B cell (primary cell): ENCODE measurements around the gene LIN52. TPM values are rescaled to one million over a fixed set of nuclear protein-coding genes. Genes with fewer than 3 reads are reported as not detected.

Experiments used
- ATAC-seq: fragments of 200-7000 bp; cut with Tn5 transposase; one replicate; pipeline ENCODE4 v1.10.0; 2021; ENCODE audit warnings: low read depth, mild to moderate bottlenecking, moderate number of reproducible peaks, moderate library complexity
- CTCF ChIA-PET: fragments of 350-600 bp; sonication (Branson Sonifier 250); formaldehyde crosslinking; loops from one replicate; lab custom pipeline; 2021; ENCODE audit warnings: antibody characterized with exemption, inconsistent platforms; lab: Charles Lee
- POLR2A ChIA-PET: fragments of 350-600 bp; sonication (Branson Sonifier 250); formaldehyde crosslinking; loops from one replicate; lab custom pipeline; 2021; ENCODE audit warnings: antibody characterized with exemption; lab: Charles Lee
- DNase-seq: peaks from one replicate; pipeline ENCODE4 v3.0.0; 2013
- H2AFZ ChIP-seq: 2 replicates; pipeline ENCODE4 v1.6.1; 2012; ENCODE audit warnings: mild to moderate bottlenecking, low read depth, low read length; ENCODE audit not compliant: insufficient read depth, poor library complexity, severe bottlenecking
- H3K27ac ChIP-seq, 2 donors: 1 replicate in 1 of 2; 2 replicates in 1 of 2; pipeline ENCODE4 v1.5.1; 2012 to 2013; ENCODE audit warnings: low read length in 2 of 2, mild to moderate bottlenecking in 2 of 2, moderate library complexity in 1 of 2
- H3K27me3 ChIP-seq, 4 experiments: fragments of 200-600 bp in 1 of 4; sonication (generic) in 1 of 4; replicated peaks in 1 of 4; 1 replicate in 2 of 4; 2 replicates in 2 of 4; pipeline versions ENCODE4 v1.6.1 to v1.7.0; 2013 to 2016; ENCODE audit warnings: low read length in 3 of 4, mild to moderate bottlenecking in 2 of 4, mixed read lengths in 1 of 4, moderate library complexity in 1 of 4; ENCODE audit not compliant: insufficient read depth in 4 of 4, control insufficient read depth in 3 of 4; ENCODE audit errors: control extremely low read depth in 1 of 4
- H3K36me3 ChIP-seq, 2 experiments: replicated peaks in 1 of 2; 1 replicate in 1 of 2; 2 replicates in 1 of 2; pipeline versions ENCODE4 v1.6.1 to v1.7.1; 2013; ENCODE audit warnings: low read length in 1 of 2; ENCODE audit not compliant: insufficient read depth in 2 of 2, control insufficient read depth in 1 of 2; ENCODE audit errors: control extremely low read depth in 1 of 2, extremely low read depth in 1 of 2
- H3K4me1 ChIP-seq, 2 donors: fragments of 200-600 bp in 1 of 2; sonication (generic) in 1 of 2; 1 replicate in 1 of 2; 2 replicates in 1 of 2; pipeline versions ENCODE4 v1.5.1 to v1.6.1; 2013 to 2017; ENCODE audit warnings: low read length in 2 of 2; ENCODE audit not compliant: control insufficient read depth in 2 of 2, insufficient read depth in 2 of 2
- H3K4me2 ChIP-seq: replicated peaks from 2 replicates; pipeline ENCODE3; 2012; ENCODE audit warnings: mild to moderate bottlenecking, low read depth, low read length; ENCODE audit not compliant: poor library complexity, severe bottlenecking
- H3K4me3 ChIP-seq, 5 experiments: fragments of 200-600 bp in 1 of 5; sonication (generic) in 1 of 5; 1 replicate in 3 of 5; 2 replicates in 2 of 5; pipeline versions ENCODE4 v1.5.1 to v1.7.0; 2011 to 2016; ENCODE audit warnings: low read length in 4 of 5, mild to moderate bottlenecking in 4 of 5, low read depth in 2 of 5, control low read depth in 1 of 5, moderate library complexity in 1 of 5; ENCODE audit not compliant: insufficient read depth in 1 of 5; ENCODE audit errors: control extremely low read depth in 1 of 5, extremely low read depth in 1 of 5
- H3K79me2 ChIP-seq: fragments of 200-600 bp; sonication (generic); one replicate; pipeline ENCODE4 v1.6.0; 2016; ENCODE audit warnings: low read length; ENCODE audit not compliant: control insufficient read depth, insufficient read depth
- H3K9ac ChIP-seq: fragments of 200-600 bp; sonication (generic); 2 replicates; pipeline ENCODE4 v1.6.1; 2017; ENCODE audit warnings: mild to moderate bottlenecking, low read length, moderate library complexity
- H3K9me3 ChIP-seq, 3 donors: one replicate each; pipeline versions ENCODE4 v1.6.1 to v1.7.1; 2013; ENCODE audit warnings: low read length in 2 of 3; ENCODE audit not compliant: control insufficient read depth in 2 of 3, insufficient read depth in 1 of 3; ENCODE audit errors: control extremely low read depth in 1 of 3
- H4K20me1 ChIP-seq: 2 replicates; pipeline ENCODE4 v1.6.0; 2012; ENCODE audit warnings: mild to moderate bottlenecking, low read length; ENCODE audit not compliant: insufficient read depth, control insufficient read depth, poor library complexity, severe bottlenecking
- H3K27ac Mint-ChIP-seq: one replicate; pipeline ENCODE4 v1.8.0; 2021; ENCODE audit warnings: mixed read lengths
- H3K27me3 Mint-ChIP-seq: one replicate; pipeline ENCODE4 v1.8.0; 2021; ENCODE audit warnings: mixed read lengths
- H3K4me1 Mint-ChIP-seq: one replicate; pipeline ENCODE4 v1.8.0; 2021; ENCODE audit warnings: mixed read lengths
- H3K4me3 Mint-ChIP-seq: one replicate; pipeline ENCODE4 v1.8.0; 2021; ENCODE audit warnings: mixed read lengths
- H3K9me3 Mint-ChIP-seq: one replicate; pipeline ENCODE4 v1.8.0; 2022; ENCODE audit warnings: mixed read lengths; ENCODE audit not compliant: insufficient read depth
- EZH2 ChIP-seq: IDR thresholded peaks from 2 replicates; pipeline ENCODE4 v1.6.1; 2012; ENCODE audit warnings: borderline replicate concordance, low read depth, mild to moderate bottlenecking, moderate library complexity, low read length; ENCODE audit not compliant: insufficient read depth, poor library complexity, severe bottlenecking
- WGBS: methylation state at CpG from one replicate; pipeline ENCODE4 v1.1.5; 2013; ENCODE audit warnings: missing lambda C conversion rate; ENCODE audit not compliant: insufficient coverage; 5-methylcytosine and 5-hydroxymethylcytosine counted together
- intact Hi-C: fragments of 100-400 bp; cut with micrococcal nuclease; formaldehyde crosslinking; loops from one replicate; pipeline ENCODE4 v1.10.0; 2022
- polyA plus RNA-seq: library from polyadenylated mRNA; depleted of rRNA; stranded (reverse); fragments of >200 nt; gene quantifications from 2 replicates; pipeline ENCODE4 v1.2.3, GENCODE V29; 2012
- total RNA-seq, 2 donors: library from RNA; stranded (reverse); fragments of 120-200 nt in 1 of 2; gene quantifications; 1 replicate in 1 of 2; 2 replicates in 1 of 2; pipeline versions ENCODE4 v1.2.3 to v1.2.4, GENCODE V29; 2013 to 2022
- TF ChIP-seq, protein P1 (sequence below): fragments of 200-600 bp; IDR thresholded peaks from one replicate; pipeline ENCODE4 v1.8.0; 2022; ENCODE audit warnings: antibody characterized with exemption, mild to moderate bottlenecking

Gene LIN52
- total and polyA plus RNA-seq, 2 donors (not counting 1 experiment from before 2014, with no cell fraction given), result 3.9 to 13.1 TPM

DNA sequence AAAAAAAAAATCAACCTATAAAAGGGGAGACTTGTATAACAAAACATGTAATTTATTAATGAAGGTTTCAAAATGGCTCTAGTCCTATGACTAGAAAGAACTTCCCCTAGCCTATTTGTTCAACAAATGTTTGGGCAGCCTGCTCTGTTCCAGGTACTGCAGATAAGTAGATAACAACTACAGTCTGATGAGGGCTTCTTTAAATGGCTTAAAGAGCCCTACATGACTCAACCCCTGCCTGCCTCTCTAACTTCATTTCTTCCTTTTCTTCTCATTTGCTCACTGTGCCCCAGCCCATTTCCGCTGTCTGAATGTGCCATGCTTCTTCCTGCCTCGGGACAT is 22.0 kb upstream of the LIN52 start:
- Mint-ChIP-seq H3K27me3 (no peaks in the 10 kb centered on the region), H3K4me3 (no peak overlapping the region), H3K9me3 (no peaks in the 10 kb centered on the region), H3K4me1 (no peaks in the 10 kb centered on the region), H3K27ac (no peak overlapping the region)
- H3K9me3 ChIP-seq, result no peaks in the 10 kb centered on the region
- no peaks in the 10 kb centered on the region for H3K27me3 ChIP-seq
- H2AFZ ChIP-seq, result no peak overlapping the region
- ChIA-PET POLR2A (no interaction called here), CTCF (interaction anchor here (0.9 to 1.8 kb wide), 2 partner anchors 18 to 23 kb away, joined by 3 to 5 read pairs; no protein-coding TSS in a partner anchor)
- DNase-seq (no peak), ATAC-seq (no peak)
- no peak overlapping the region for H3K4me2 ChIP-seq
- no peak overlapping the region for H3K4me3 ChIP-seq
- intact Hi-C loops, result no loop called here
- H3K79me2 ChIP-seq, result no peaks in the 10 kb centered on the region
- H4K20me1 ChIP-seq, result no peaks in the 10 kb centered on the region
- 100% methylated on average over 1 of the region's 2 CpGs for WGBS
- H3K4me1 ChIP-seq, result no peaks in the 10 kb centered on the region
- no peak overlapping the region for H3K27ac ChIP-seq
- no peak for TF ChIP-seq EZH2
- TF ChIP-seq, protein P1, sequence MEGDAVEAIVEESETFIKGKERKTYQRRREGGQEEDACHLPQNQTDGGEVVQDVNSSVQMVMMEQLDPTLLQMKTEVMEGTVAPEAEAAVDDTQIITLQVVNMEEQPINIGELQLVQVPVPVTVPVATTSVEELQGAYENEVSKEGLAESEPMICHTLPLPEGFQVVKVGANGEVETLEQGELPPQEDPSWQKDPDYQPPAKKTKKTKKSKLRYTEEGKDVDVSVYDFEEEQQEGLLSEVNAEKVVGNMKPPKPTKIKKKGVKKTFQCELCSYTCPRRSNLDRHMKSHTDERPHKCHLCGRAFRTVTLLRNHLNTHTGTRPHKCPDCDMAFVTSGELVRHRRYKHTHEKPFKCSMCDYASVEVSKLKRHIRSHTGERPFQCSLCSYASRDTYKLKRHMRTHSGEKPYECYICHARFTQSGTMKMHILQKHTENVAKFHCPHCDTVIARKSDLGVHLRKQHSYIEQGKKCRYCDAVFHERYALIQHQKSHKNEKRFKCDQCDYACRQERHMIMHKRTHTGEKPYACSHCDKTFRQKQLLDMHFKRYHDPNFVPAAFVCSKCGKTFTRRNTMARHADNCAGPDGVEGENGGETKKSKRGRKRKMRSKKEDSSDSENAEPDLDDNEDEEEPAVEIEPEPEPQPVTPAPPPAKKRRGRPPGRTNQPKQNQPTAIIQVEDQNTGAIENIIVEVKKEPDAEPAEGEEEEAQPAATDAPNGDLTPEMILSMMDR, result no peak
- H3K36me3 ChIP-seq, result peaks cover 3 to 40% of the 10 kb centered on the region in 2 experiments
- H3K9ac ChIP-seq, result no peak overlapping the region

GRCh38 chr14:74064426-74064825 is 20.3 kb upstream of the LIN52 start:
- DNase-seq (no peak), ATAC-seq (no peak)
- Histone ChIP-seq H4K20me1 (no peaks in the 10 kb centered on the region), H3K36me3 (peaks cover 3 to 40% of the 10 kb centered on the region in 2 experiments), H3K9me3 (no peaks in the 10 kb centered on the region), H3K79me2 (no peaks in the 10 kb centered on the region), H3K4me3 (no peak overlapping the region), H3K9ac (no peak overlapping the region), H3K4me1 (no peaks in the 10 kb centered on the region), H3K4me2 (no peak overlapping the region), H3K27me3 (no peaks in the 10 kb centered on the region), H2AFZ (no peak overlapping the region), H3K27ac (no peak overlapping the region)
- TF ChIP-seq, protein P1, result no peak
- no peak for TF ChIP-seq EZH2
- intact Hi-C loops, result no loop called here
- Mint-ChIP-seq H3K27me3 (no peaks in the 10 kb centered on the region), H3K9me3 (no peaks in the 10 kb centered on the region), H3K4me3 (no peak overlapping the region), H3K27ac (no peak overlapping the region), H3K4me1 (no peaks in the 10 kb centered on the region)
- POLR2A ChIA-PET, result no interaction called here
- CTCF ChIA-PET, result no interaction called here
